RWPE1 (cell line): ENCODE data around the gene CDYL.

Experiments
- CTCF ChIA-PET: fragments of 350-600 bp; sonication (Branson Sonifier 250); formaldehyde crosslinking; extraction: SDS; loops from one replicate; lab custom pipeline; 2021; lab: Yijun Ruan, JAX
- POLR2A ChIA-PET: fragments of 400-600 bp; formaldehyde crosslinking; extraction: SDS; loops from one replicate; lab custom pipeline; 2020; ENCODE audit warnings: antibody characterized with exemption; ENCODE audit not compliant: low non-redundant PET; lab: Yijun Ruan, JAX
- DNase-seq: peaks from one replicate; pipeline ENCODE4 v3.0.0; 2012; ENCODE audit warnings: low spot score
- H3K27ac ChIP-seq: fragments of 450-650 bp; 2 replicates; pipeline ENCODE4 v1.5.1; 2017
- TF ChIP-seq, protein P1 (sequence below): fragments of 450-650 bp; conservative IDR thresholded peaks from 2 replicates; pipeline ENCODE4 v1.5.1; 2017; ENCODE audit warnings: low read depth, mild to moderate bottlenecking

Gene CDYL

GRCh38 chr6:4958624-4959023, 182.4 kb downstream of the CDYL start:
- ChIA-PET CTCF (interaction anchor here (1.1 kb wide), 1 partner anchor 13 kb away, joined by 7 read pairs; no protein-coding TSS in a partner anchor), POLR2A (no interaction called here)
- H3K27ac ChIP-seq, result no peak overlapping the region
- TF ChIP-seq, protein P1, sequence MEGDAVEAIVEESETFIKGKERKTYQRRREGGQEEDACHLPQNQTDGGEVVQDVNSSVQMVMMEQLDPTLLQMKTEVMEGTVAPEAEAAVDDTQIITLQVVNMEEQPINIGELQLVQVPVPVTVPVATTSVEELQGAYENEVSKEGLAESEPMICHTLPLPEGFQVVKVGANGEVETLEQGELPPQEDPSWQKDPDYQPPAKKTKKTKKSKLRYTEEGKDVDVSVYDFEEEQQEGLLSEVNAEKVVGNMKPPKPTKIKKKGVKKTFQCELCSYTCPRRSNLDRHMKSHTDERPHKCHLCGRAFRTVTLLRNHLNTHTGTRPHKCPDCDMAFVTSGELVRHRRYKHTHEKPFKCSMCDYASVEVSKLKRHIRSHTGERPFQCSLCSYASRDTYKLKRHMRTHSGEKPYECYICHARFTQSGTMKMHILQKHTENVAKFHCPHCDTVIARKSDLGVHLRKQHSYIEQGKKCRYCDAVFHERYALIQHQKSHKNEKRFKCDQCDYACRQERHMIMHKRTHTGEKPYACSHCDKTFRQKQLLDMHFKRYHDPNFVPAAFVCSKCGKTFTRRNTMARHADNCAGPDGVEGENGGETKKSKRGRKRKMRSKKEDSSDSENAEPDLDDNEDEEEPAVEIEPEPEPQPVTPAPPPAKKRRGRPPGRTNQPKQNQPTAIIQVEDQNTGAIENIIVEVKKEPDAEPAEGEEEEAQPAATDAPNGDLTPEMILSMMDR, result no peak
- no peak for DNase-seq

DNA sequence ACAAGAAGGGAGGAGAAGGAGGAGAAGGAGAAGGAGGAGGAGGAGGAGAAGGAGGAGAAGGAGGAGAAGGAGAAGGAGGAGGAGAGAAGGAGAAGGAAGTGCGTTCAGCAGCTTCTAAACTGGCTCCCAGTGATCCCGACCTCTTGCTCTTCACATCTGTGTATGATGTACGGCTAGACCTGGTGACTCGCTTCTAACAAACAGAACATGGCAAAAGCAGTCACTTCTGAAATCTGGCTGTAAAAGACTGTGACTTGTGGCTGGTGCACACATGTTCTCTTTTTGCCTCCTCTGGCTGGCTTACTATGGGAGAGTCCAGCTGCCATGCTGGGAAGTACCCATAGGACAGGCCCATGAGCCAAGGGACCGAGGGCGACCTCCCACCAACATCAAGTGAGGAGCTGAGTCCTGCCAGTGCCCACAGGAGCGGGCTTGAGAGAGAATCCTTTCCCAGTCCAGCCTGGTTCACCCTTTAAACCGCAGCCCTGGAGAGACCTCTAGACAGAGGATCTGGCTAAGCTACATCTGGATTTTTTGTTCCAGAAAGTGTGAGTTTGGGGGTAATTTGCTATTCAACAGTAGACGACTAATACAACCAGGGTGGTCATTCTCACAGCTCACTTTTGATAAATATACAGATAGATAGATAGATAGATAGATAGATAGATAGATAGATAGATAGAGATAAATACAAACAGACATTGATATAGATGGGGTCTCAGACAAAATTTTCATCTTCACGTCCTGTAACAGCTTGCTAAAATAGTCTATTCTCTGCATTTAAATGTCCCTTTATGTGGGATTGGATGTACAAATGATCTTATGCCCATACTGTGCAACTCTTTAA, 185.3 kb downstream of the CDYL start:
- DNase-seq, result no peak
- POLR2A ChIA-PET, result no interaction called here
- H3K27ac ChIP-seq, result no peak overlapping the region
- TF ChIP-seq, protein P1, result no peak
- CTCF ChIA-PET, result interaction anchor here (0.7 kb wide), 1 partner anchor 305 kb away, joined by 3 read pairs; no protein-coding TSS in a partner anchor

GRCh38 chr6:4962905-4963304, 186.7 kb downstream of the CDYL start:
- H3K27ac ChIP-seq, result no peak overlapping the region
- ChIA-PET POLR2A (no interaction called here), CTCF (interaction anchor here (0.7 to 0.8 kb wide), 2 partner anchors 21 to 216 kb away, joined by 3 to 4 read pairs; no protein-coding TSS in a partner anchor)
- no peak for DNase-seq
- TF ChIP-seq, protein P1, result no peak

DNA sequence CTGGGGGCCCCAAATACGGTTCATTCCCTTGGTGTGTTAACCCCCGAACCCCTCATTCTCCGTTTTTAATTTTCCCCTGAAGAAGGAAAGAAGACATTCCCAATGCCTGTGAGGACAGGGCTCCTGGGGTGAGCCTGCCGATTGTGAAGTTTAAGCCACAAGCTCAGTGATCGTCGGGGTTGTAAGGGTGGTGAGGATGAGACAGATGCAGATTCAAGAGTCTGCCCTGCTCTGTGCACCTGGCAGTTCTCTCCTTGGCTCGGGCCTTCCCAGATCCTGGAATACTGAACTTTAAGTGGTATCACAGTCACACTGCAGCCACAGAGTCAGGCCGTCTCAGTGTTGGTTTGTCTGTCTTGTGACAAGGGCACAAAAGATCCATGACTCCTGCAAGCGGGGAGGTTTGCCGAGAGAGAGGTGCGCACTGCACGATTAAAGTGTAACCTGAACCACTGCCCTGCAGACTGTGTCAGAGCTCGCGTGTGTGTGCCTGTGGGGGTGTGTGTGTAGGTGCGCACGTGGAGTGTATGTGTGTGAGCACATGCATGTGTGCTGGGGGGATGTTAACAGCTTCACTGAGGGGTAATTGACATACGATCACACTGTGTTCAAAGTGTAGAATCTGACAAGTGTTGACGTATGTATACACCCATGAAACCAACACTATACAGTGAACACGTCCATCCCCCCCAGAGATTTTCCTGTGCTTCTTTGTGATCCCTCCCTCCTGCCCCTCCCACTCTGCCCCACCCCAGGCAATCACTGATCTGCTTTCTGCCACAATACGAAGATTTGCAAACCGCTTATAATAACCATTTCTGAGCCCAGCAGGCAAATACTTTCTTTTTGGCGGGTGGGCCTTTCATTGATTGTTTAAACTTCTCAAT, 188.7 kb downstream of the CDYL start:
- H3K27ac ChIP-seq, result no peak overlapping the region
- POLR2A ChIA-PET, result no interaction called here
- CTCF ChIA-PET, result no interaction called here
- no peak for DNase-seq
- TF ChIP-seq, protein P1, result no peak

DNA sequence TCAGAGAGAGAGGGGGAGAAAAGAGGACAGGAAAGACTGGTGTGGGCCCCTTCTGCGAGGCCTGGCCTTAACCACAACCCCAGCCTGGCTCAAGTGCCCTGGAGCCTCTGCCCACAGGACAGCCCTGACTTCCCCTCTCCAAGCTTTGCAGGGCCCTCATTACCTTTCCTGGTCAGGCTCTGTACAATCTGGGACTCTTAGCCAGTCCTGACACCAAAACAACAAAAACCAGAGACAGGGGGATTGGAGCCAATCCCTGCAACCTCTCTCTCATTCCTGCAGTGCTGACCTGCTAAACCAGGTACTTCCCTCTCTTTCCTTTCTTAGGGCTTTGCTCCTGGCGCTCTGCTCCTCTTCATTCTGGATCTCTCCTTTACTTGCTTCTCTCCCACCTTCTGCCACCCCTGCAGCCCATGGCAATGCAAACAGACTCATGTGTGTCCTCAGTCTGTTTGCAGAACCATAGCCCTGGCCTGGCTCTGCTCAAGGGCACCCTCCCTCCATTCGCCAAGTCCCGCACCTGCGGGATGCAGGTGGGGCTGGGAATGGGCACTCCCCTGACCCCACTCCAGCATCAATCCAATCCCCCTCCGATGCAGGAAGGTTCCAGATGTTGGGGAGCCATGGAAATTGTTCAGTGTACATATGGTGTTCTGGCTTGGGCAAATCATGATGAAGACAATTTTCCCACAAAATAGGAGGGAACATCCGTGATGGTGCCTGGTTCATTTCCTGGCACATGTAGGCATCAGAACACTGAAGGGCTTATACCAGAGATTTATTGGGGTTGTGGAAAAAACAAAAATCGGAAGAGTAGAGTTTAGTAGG, 189.6 kb downstream of the CDYL start:
- DNase-seq, result no peak
- CTCF ChIA-PET, result interaction anchor here (0.5 kb wide), 1 partner anchor 302 kb away, joined by 3 read pairs; no protein-coding TSS in a partner anchor
- H3K27ac ChIP-seq, result no peak overlapping the region
- POLR2A ChIA-PET, result no interaction called here
- TF ChIP-seq, protein P1, result no peak
